ENCODE results near the gene HPS1. TPM values are rescaled to one million over a fixed set of nuclear protein-coding genes. Genes with fewer than 3 reads are reported as not detected.

Gene HPS1
- total RNA-seq, 1 donor from 2014 or later: 104 TPM

GRCh38 chr10:98382691-98383101 is 64.0 kb downstream of the HPS1 start:
- DNase-seq (no peak), ATAC-seq (ENCODE audit: low read depth) (no peak)
- no peak for TF ChIP-seq CTCF (IDR thresholded peaks at IDR 0.05)
- H3K9me3 Mint-ChIP-seq: peaks cover 2% of the 10 kb centered on the region
- no peaks in the 10 kb centered on the region for H3K4me1 Mint-ChIP-seq
- no peaks in the 10 kb centered on the region for H3K27me3 Mint-ChIP-seq
- no peak overlapping the region for H3K27ac Mint-ChIP-seq
- ChIA-PET POLR2A (no interaction called here), CTCF (no interaction called here)
- intact Hi-C loops (cut with micrococcal nuclease): no loop called here
- no peak overlapping the region for H3K4me3 Mint-ChIP-seq
- H3K36me3 Mint-ChIP-seq (ENCODE audit: low read depth): peaks cover 3% of the 10 kb centered on the region

GRCh38 chr10:98380493-98381339 is 66.0 kb downstream of the HPS1 start:
- ATAC-seq (ENCODE audit: low read depth): no peak
- no peak for DNase-seq
- POLR2A ChIA-PET: no interaction called here
- Mint-ChIP-seq H3K4me1 (no peaks in the 10 kb centered on the region), H3K27me3 (peaks cover under 1% of the 10 kb centered on the region), H3K4me3 (no peak overlapping the region), H3K9me3 (peaks cover 2% of the 10 kb centered on the region), H3K36me3 (ENCODE audit: low read depth) (peaks cover 3% of the 10 kb centered on the region), H3K27ac (no peak overlapping the region)
- TF ChIP-seq CTCF (IDR thresholded peaks at IDR 0.05): no peak
- intact Hi-C loops (cut with micrococcal nuclease): no loop called here
- CTCF ChIA-PET: no interaction called here

GRCh38 chr10:98378722-98379121 is 68.0 kb downstream of the HPS1 start:
- H3K36me3 Mint-ChIP-seq (ENCODE audit: low read depth): peaks cover 3% of the 10 kb centered on the region
- H3K9me3 Mint-ChIP-seq: peaks cover 2% of the 10 kb centered on the region
- no peaks in the 10 kb centered on the region for H3K4me1 Mint-ChIP-seq
- POLR2A ChIA-PET: no interaction called here
- intact Hi-C loops (cut with micrococcal nuclease): no loop called here
- TF ChIP-seq CTCF (IDR thresholded peaks at IDR 0.05): no peak
- CTCF ChIA-PET: no interaction called here
- no peak overlapping the region for H3K27ac Mint-ChIP-seq
- no peak overlapping the region for H3K4me3 Mint-ChIP-seq
- DNase-seq: no peak
- ATAC-seq (ENCODE audit: low read depth): no peak
- H3K27me3 Mint-ChIP-seq: peaks cover 9% of the 10 kb centered on the region

- CTCF ChIA-PET: no interaction called here
- POLR2A ChIA-PET: no interaction called here
- Mint-ChIP-seq H3K36me3 (ENCODE audit: low read depth) (peaks cover 2% of the 10 kb centered on the region), H3K4me3 (no peak overlapping the region), H3K27me3 (peaks cover 9% of the 10 kb centered on the region), H3K4me1 (no peaks in the 10 kb centered on the region), H3K9me3 (peaks cover 2% of the 10 kb centered on the region), H3K27ac (no peak overlapping the region)
- DNase-seq (no peak), ATAC-seq (ENCODE audit: low read depth) (no peak)
- TF ChIP-seq CTCF (IDR thresholded peaks at IDR 0.05): no peak
- intact Hi-C loops (cut with micrococcal nuclease): no loop called here
Measured at GRCh38 chr10:98377536-98377935, 69.2 kb downstream of the HPS1 start.

- ChIA-PET POLR2A (no interaction called here), CTCF (no interaction called here)
- no peak overlapping the region for H3K27ac Mint-ChIP-seq
- peaks cover 2% of the 10 kb centered on the region for H3K9me3 Mint-ChIP-seq
- no peak overlapping the region for H3K4me3 Mint-ChIP-seq
- intact Hi-C loops (cut with micrococcal nuclease): no loop called here
- no peaks in the 10 kb centered on the region for H3K4me1 Mint-ChIP-seq
- peaks cover 9% of the 10 kb centered on the region for H3K27me3 Mint-ChIP-seq
- ATAC-seq (ENCODE audit: low read depth): no peak
- no peaks in the 10 kb centered on the region for H3K36me3 Mint-ChIP-seq (ENCODE audit: low read depth)
- no peak for DNase-seq
- no peak for TF ChIP-seq CTCF (IDR thresholded peaks at IDR 0.05)
Measured at GRCh38 chr10:98377001-98377400, 69.7 kb downstream of the HPS1 start.
